Osteoblast (primary cell): ENCODE results near the gene C1orf87. TPM values are rescaled to one million over a fixed set of nuclear protein-coding genes. Genes with fewer than 3 reads are reported as not detected.

ENCODE experiments used
- DNase-seq: peaks from one replicate; pipeline ENCODE4 v3.0.0; 2011; ENCODE audit warnings: low spot score, mixed read lengths; ENCODE audit not compliant: insufficient read length; ENCODE audit errors: missing footprints
- H2AFZ ChIP-seq: 2 replicates; pipeline ENCODE4 v1.6.0; 2011; ENCODE audit warnings: mild to moderate bottlenecking, low read length
- H3K27ac ChIP-seq: 2 replicates; pipeline ENCODE4 v1.5.1; 2011; ENCODE audit warnings: mild to moderate bottlenecking, low read depth, low read length, moderate library complexity
- H3K27me3 ChIP-seq: 2 replicates; pipeline ENCODE4 v1.6.0; 2012; ENCODE audit warnings: mild to moderate bottlenecking, control low read depth, inconsistent platforms, low read length, moderate library complexity; ENCODE audit not compliant: insufficient read depth
- H3K36me3 ChIP-seq: 2 replicates; pipeline ENCODE4 v1.5.1; 2011; ENCODE audit warnings: mild to moderate bottlenecking, low read length, control low read depth, moderate library complexity; ENCODE audit not compliant: insufficient read depth
- H3K4me1 ChIP-seq: 2 replicates; pipeline ENCODE4 v1.5.1; 2011; ENCODE audit warnings: mild to moderate bottlenecking, low read length, control low read depth, moderate library complexity; ENCODE audit not compliant: insufficient read depth
- H3K4me2 ChIP-seq: 2 replicates; pipeline ENCODE4 v1.6.0; 2011; ENCODE audit warnings: mild to moderate bottlenecking, low read length; ENCODE audit not compliant: insufficient read depth
- H3K4me3 ChIP-seq: fragments of 200-600 bp; sonication (generic); 3 replicates; pipeline ENCODE4 v1.5.1; 2012; ENCODE audit warnings: mild to moderate bottlenecking, low read length, inconsistent platforms; ENCODE audit not compliant: insufficient read depth
- H3K79me2 ChIP-seq: 2 replicates; pipeline ENCODE4 v1.6.0; 2012; ENCODE audit warnings: mild to moderate bottlenecking, low read length, control low read depth, inconsistent platforms; ENCODE audit not compliant: insufficient read depth
- H3K9me3 ChIP-seq: 2 replicates; pipeline ENCODE4 v1.5.1; 2011; ENCODE audit warnings: low read depth, low read length, control low read depth
- H4K20me1 ChIP-seq: 2 replicates; pipeline ENCODE4 v1.6.0; 2012; ENCODE audit warnings: mild to moderate bottlenecking, low read length, control low read depth; ENCODE audit not compliant: insufficient read depth
- CTCF ChIP-seq: IDR thresholded peaks from 2 replicates; pipeline ENCODE4 v1.5.1; 2011; ENCODE audit warnings: mild to moderate bottlenecking, low read depth, low read length, moderate library complexity; ENCODE audit errors: extremely low read depth
- total RNA-seq: library from RNA; depleted of rRNA; stranded (reverse); fragments of >200 nt; gene quantifications from 2 replicates; pipeline ENCODE4 v1.2.3, GENCODE V29; 2012

C1orf87 gene
- total RNA-seq, 1 donor: not detected

- Histone ChIP-seq H3K4me1 (peaks cover 15% of the 10 kb centered on the region), H2AFZ (no peak overlapping the region), H3K27ac (no peak overlapping the region), H3K27me3 (peaks cover 5% of the 10 kb centered on the region), H3K9me3 (no peaks in the 10 kb centered on the region), H3K4me3 (no peak overlapping the region), H3K36me3 (no peaks in the 10 kb centered on the region), H3K4me2 (no peak overlapping the region), H4K20me1 (no peaks in the 10 kb centered on the region), H3K79me2 (no peaks in the 10 kb centered on the region)
- TF ChIP-seq CTCF: no peak
- no peak for DNase-seq
These were observed 83.1 kb downstream of the C1orf87 start for GRCh38 chr1:59990470-59990869.

GRCh38 chr1:59986516-59987310, 86.9 kb downstream of the C1orf87 start:
- Histone ChIP-seq H3K27me3 (peaks cover 9% of the 10 kb centered on the region), H3K36me3 (no peaks in the 10 kb centered on the region), H3K4me2 (no peak overlapping the region), H3K79me2 (no peaks in the 10 kb centered on the region), H2AFZ (no peak overlapping the region), H4K20me1 (no peaks in the 10 kb centered on the region), H3K4me1 (no peaks in the 10 kb centered on the region), H3K4me3 (no peak overlapping the region), H3K9me3 (no peaks in the 10 kb centered on the region), H3K27ac (no peak overlapping the region)
- TF ChIP-seq CTCF: no peak
- no peak for DNase-seq

- Histone ChIP-seq H3K4me3 (no peak overlapping the region), H3K4me2 (no peak overlapping the region), H3K79me2 (no peaks in the 10 kb centered on the region), H3K27ac (no peak overlapping the region), H3K4me1 (no peaks in the 10 kb centered on the region), H4K20me1 (no peaks in the 10 kb centered on the region), H3K27me3 (peaks cover 9% of the 10 kb centered on the region), H2AFZ (no peak overlapping the region), H3K9me3 (no peaks in the 10 kb centered on the region), H3K36me3 (no peaks in the 10 kb centered on the region)
- DNase-seq: no peak
- TF ChIP-seq CTCF: no peak
These were observed 87.6 kb downstream of the C1orf87 start for GRCh38 chr1:59985911-59986515.

- DNase-seq: no peak
These were observed 93.9 kb downstream of the C1orf87 start for GRCh38 chr1:59979666-59980065.

More at GRCh38 chr1:59979666-59980065, 93.9 kb downstream of the C1orf87 start:
- Histone ChIP-seq H3K4me3 (no peak overlapping the region), H3K27ac (no peak overlapping the region), H2AFZ (no peak overlapping the region), H3K79me2 (no peaks in the 10 kb centered on the region), H3K27me3 (peaks cover 14% of the 10 kb centered on the region), H3K4me2 (no peak overlapping the region), H3K36me3 (no peaks in the 10 kb centered on the region), H4K20me1 (no peaks in the 10 kb centered on the region), H3K9me3 (no peaks in the 10 kb centered on the region), H3K4me1 (no peaks in the 10 kb centered on the region)
- TF ChIP-seq CTCF: no peak
